Activated CD4-positive, alpha-beta T cell treated with anti-CD3 and anti-CD28 coated beads, Interleukin-2, Interleukin-6, amounts not matched to agents 100 ng/mL and 50 ng/mL, durations not matched to agents 16 hours and 8 hours (primary cell): ENCODE data around the gene CYS1.

Experiments
- DNase-seq: peaks from one replicate; pipeline ENCODE4 v3.0.0-alpha.2; 2020

The CYS1 gene

DNA sequence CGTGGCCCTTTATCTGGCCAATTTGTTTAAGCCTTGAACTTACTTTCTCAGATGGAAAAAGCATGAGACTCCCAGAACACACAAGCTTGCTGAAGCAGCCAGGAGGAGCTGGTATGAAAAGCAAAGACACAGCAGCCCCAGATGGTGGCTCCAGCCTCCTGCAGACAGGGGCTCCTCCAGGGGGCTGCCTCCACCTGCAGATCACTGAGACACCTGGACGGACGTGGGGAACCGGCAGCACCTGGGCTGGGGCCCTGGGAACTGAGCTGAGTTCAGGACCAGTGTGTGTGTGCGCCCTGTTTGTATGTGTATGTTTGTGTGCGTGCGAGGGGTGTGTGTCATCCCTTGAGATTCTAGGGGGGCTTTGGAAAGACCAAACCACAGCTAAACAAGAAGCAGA lies 8.6 kb downstream of the CYS1 start:
- DNase-seq: no peak

DNA sequence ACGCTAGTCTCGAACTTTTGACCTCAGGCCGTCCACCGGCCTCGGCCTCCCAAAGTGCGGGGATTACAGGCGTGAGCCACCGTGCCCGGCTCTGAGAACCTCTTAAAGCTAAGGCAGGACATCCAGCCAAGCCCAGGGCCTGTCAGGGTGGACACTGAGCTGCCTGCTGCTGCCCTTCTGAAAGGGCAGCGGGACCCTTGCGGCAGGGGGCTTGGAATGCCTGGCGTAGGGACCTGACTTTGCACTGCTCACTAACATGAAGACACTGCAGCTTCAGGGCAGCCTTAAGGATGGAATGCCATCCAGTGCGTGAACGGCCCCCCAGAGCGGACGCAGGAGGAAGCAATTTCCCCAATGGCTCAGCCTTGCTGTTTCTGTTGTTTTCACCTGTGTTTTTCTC lies 9.0 kb downstream of the CYS1 start:
- no peak for DNase-seq

DNA sequence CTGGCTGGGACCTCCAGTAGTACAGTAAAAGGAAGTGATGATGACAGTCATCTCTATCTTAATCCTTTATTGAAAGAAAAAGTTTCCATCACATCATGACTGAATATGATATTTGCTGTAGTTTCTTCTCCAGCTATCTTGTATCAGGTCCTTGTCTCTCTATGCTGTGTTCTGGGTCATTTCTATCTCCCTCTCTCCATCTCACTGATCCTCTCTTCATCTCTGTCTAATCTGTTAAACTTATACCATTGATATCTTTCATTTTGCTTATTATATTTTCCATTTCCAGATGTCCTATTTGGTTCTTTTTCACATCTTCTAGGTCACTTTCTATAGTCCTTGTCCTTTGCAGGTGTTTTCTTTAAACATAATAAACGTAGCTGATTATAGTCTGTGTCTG lies 12.3 kb downstream of the CYS1 start:
- DNase-seq: no peak

DNA sequence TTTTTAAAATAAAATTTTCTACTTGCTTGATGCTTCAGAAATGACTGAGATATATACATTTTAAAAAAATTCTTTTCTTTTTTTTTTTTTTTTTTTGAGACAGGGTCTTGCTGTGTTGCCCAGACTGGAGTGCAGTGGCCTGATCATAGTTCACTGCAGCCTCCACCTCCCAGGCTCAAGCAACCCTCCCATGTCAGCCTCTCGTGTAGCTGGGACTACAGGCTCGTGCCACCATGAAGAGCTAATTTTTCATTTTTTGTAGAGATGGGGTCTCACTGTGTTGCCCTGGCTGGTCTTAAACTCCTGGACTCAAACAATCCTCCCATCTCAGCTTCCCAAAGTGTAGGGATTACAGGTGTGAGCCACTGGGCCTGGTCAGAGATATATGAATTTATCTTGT lies 12.9 kb downstream of the CYS1 start:
- no peak for DNase-seq

DNA sequence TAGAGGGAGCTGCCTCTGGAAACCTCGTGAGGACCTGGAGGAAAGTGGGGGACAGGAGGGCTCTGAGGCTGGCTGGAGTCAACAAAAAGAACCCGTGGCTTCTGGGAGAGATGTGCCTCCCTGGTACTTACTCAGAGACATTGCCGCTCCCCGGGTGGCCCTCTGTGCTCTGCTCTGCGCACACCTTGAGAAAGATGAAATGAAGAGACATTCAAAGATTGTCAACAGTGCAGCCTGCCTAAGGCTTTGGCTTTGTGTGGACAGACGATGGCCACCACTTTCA lies 14.5 kb downstream of the CYS1 start:
- no peak for DNase-seq

DNA sequence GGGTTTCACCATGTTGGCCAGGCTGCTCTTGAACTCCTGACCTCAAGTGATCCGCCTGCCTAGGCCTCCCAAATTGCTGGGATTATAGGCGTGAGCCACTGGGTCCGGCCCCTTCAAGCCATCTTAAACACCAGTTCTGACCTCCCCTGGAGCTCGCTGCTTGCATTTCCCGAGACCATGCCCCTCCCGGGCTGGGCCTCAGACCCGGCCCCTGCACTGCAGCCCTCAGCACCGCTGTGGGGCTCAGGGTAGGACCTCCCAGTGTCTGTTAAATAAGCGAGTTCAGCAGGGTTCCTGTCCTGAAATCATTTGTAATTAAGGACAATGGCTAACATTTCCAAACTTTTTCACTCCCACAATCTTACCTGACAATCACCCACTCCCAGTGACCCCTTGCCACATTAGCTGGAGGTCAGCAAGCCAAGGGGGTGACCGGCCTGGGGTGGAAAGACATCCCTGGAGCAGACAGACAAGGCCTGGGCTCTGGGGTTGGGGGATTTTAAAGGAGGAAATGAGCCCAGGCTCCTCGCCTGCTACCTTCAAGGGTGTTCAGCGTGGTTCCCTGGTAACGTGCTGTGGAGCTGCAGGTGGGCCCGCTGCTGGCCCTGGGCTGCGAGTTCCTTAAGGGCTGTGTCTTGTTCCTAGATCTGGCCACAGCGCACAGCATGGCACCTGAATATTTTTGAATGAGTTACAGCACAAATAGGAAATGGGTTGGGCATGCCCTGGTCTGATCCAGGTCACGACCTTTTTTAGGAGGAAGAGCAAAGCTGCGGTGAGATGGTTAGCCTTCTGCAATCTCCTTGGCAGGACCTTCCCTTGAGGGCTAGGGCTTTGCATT lies 15.1 kb downstream of the CYS1 start:
- DNase-seq: no peak

DNA sequence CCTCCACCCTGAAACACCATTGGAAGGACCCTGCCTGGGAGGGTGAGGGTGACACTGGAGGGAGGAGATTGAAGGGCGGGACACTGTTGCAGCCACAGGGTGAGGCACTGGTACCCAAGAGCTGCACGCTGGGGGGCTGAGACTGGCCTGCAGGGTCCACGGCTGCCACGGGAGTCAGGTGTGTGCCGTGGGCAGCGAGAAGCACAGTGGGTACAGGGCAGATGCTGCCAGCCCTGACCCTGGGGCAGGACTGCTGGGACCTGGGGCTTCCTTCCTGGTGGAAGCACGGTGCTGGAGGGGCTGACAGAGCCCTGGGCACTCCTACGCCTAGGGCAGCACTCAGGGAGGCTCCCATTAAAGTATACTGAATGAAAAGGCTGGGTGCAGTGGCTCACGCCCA lies 16.6 kb downstream of the CYS1 start:
- no peak for DNase-seq

DNA sequence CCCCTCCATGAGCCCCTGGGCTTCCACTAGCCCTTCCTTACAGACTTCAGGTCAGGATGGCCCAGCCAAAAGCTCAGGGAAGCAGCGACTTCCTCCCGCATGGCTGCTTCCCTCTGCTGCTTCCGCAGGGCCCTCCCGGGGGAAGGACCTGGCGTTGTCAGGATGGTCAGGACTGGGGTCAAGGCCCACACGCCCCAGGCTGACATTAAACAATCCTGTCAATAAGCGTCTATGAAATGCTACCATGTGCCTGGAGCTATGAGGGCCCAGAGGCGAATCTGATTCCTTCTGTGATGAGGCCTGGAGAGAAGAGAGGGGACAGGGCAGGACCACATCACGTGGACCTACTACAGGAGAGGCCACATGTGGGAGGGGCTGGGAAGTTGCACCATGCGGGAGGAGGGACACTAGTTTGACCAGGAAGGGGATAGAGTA lies 17.3 kb downstream of the CYS1 start:
- no peak for DNase-seq

DNA sequence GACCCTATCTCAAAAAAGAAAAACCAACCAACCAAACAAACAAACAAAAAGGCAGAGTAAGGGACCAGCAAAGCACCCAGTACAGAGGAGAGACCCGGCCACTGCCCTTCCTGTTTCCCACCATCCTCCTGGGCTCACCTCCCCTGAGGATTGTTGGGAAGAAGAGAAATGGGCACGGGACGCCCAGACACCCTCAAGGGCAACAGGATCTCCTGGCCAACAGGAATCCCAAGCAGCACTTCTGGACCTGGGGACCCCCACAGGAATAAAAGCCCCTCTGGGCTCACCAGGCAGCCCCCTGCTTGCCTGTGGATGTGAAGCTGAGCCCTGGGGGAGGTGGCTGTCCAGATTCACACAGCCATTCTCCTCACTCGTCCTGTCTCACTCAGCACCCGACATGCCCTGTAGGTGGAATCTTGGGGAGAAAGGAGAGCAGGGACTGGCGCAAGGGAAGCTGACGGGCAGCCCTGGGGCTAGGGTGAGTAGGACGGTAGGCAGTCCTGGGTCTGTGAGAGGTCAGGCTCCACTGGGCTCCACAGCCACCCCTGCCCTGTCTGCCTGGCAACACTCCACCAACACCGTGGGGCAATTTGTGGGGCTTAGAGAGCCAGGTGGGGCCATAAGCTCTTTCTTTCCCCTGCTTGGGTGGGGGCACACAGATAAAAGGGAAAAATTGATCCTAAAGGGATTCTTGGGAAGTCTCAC lies 18.8 kb downstream of the CYS1 start:
- DNase-seq: no peak

DNA sequence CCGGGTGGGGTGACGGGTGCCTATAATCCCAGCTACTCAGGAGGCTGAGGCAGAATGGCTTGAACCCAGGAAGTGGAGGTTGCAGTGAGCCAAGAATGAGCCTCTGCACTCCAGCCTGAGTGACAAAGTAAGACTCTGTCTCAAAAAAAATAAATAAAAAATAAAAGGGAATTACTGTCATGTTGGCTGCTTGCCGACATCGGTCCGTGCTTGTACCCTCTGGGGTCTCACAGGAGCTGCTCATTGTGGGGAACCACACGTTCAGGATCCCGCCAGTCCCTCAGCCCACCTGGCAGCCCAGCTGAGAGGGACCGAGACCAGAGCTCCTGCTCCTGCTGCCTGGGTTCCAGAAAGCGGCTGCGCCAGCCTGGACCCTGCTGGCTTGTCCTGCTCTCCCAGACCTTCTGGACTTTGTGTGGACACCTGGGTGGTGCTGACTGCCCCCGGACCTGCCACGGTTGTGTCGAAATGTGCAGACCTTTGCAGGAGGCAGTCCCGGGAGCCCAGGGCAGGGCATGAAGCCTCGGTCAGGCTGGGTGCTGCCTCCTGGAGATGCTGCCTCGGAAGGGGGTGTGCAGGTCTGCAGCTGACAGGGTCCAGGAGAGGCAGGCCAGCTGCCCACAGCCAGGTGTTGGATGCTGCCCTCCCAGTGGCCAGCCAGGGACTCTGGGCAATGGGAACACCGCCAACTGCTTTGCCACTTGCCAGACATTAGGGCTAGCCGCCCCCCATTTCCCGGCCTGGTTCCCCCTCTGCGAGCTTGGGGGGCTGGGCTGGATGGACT lies 20.5 kb downstream of the CYS1 start:
- no peak for DNase-seq

DNA sequence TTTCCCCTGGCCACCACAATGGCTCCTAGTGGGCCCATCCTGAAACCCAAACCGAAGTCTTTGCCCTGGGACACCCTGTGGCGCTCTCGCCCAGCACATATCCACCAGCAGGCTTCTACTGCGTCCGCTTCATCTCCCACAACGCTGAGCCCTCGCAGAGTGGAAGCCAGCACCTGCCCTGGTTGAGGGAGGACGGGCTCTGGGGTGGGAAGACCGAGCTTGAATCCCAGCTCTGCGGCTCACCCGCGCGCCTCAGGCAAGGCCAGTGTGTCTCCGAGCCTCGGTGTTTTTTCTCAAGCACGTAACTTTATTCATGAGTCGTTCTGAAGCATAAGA lies 21.2 kb downstream of the CYS1 start:
- no peak for DNase-seq

DNA sequence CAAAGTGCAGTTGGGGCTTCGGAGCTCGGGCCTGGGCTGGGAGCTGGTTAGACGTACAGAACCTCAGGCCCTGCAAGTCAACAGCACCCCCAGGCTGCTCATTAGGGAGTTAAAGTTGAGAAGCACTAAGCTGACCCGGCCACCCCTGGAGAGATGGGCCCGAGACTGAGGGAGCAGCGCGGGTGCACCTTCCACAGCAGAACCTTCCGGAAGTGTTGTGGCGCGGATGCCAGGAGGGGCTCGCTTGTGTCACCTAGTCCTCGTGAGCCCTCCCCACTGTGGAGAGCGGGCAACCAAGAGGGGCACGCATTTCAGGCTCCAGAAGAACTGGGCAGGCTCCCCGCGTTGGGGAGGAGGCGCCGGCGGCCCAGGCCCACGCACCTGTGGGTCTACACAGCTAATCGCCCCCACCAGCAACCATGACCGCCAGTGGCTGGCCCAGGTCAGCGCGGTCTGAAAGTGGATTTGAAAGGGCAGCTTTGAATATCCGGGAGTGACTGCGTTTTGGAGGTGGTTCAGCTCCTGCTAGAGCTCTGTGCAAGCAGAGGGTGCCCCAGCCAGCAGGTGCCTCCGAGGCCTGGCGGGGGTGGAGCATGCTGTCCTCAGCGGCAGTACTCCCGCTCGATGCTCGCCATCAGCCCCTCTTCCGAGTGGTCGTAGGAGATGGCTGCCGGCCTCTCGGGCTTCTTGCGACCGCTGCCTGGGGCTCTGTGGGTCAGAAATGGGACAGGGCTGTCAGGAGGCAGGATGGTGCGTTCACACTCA lies 21.8 kb downstream of the CYS1 start:
- no peak for DNase-seq

DNA sequence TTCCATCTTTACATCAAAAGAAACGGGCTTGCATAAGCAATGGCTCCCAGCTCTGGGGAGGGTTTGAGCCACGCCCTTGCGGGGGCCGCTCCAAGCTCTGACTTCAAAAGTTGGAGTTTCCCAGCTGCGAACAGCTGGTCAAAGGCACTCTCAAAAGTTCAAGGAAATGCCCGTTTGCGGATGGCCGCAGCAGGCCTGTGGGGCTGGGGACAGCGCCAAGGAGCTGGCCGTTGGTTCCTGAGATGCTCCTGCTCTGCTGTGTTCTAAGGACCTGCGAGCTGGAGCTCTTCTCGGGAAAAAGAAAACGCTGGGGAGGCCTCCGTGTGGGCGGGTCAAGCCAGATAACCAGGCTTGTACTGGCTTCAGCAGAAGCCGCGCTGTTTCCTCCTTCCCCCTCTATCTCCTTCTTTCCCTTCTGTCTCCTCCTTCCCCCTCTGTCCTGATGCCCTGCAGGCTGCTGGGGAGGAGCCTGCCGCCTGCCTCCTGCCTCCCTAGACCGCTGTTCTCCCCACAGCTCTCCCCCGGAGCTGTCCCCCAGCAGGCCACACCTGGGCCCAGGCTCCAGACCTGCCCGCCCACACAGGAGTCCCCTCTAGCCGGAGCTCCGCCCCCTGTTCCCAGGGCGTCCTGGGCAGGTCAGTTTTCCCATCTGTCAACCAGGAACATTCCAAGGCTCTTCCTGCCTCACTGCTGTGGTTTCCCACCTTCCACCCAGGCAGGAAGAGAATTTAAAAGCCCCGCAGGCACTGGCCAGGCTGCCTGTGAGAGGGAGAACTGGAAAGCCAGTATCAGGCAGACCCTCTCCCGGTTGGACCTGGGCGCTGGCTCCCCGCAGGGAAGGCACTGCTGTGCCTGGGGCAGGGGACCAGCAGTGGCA lies 22.7 kb downstream of the CYS1 start:
- no peak for DNase-seq

DNA sequence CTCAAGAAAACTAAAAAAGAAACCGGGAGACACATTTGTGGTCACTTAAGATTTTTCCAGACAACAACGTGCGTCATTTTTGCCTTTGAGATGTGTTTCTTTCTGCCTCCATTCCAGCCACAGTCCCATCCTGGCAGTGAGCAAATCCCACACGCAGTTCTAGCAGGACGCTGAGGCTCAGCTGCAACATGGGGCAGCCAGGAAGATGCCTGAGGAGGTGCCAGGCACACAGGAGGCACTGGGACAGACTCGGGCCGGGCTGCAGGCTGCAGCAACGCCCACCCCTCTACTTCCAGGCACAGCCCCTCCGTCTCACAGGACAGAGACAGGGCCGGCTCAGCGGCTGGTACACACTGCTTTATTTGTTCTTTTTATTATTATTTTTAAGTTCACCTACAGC lies 23.8 kb downstream of the CYS1 start:
- DNase-seq: no peak

DNA sequence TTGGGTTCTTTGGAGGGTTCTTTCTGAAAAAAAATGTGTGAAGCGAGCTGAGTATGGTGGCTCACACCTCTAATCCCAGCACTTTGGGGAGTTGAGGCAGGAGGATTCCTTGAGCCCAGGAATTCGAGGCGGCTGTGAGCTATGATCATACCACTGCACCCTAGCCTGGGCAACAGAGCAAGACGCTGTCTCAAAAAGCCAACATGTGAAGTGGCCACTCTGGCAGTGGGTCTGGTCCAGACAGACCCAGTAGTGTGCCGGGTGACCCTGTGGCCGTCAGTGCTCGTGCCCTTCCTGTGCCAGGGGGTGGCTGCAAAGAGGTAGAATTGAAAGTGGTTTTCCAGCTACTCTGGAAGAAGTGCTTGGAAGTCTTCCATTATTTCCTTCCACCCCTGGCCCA lies 25.2 kb downstream of the CYS1 start:
- DNase-seq: no peak

DNA sequence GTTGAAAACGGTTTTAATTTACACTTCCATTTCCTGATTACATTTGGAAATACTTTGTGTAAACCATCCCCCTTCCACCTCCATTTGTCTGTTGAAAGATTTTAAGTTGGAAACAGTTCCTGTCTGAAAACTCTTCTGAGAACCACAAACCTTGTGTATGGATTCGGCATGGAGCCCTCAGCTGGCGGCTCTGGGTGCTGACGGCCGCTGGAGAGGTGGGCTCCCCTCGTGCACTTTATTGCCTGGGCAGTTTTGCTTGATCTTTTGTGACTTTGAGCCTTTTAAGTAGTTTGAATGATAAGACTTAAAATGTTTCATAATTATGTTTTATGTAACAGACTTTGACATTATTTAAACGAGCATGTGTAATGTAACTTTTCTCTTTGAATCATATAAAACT lies 25.8 kb downstream of the CYS1 start:
- no peak for DNase-seq

DNA sequence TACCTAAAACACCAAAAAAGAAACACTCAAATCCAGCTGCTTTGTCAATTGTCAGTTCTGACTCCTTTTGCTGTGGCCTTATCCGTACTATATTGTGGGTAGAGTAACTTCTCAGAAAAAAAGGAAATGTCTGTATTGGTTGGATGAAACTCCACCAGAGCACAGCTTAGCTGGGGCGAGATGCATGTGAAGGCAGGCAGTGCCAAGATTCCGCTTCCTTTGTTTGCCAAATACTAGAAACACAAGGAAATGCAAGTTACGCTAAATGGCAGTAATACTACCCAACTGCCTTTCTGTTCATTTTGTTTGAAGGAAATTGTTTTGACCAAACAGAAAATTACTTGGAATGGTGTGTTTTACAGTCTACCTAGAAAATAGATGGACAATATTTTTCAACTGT lies 26.9 kb downstream of the CYS1 start:
- no peak for DNase-seq

DNA sequence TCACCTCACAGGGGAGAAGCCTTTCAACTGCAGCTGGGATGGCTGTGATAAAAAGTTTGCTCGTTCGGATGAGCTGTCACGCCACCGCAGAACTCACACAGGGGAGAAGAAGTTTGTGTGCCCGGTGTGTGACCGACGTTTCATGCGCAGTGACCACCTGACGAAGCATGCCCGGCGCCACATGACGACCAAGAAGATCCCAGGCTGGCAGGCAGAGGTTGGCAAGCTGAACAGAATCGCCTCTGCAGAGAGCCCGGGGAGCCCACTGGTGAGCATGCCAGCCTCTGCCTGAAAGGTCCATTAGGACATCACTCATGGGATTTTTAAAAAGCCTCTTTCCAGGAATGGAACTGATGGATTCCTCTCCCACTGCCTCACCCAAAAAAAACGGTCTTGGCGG lies 28.0 kb downstream of the CYS1 start:
- no peak for DNase-seq

DNA sequence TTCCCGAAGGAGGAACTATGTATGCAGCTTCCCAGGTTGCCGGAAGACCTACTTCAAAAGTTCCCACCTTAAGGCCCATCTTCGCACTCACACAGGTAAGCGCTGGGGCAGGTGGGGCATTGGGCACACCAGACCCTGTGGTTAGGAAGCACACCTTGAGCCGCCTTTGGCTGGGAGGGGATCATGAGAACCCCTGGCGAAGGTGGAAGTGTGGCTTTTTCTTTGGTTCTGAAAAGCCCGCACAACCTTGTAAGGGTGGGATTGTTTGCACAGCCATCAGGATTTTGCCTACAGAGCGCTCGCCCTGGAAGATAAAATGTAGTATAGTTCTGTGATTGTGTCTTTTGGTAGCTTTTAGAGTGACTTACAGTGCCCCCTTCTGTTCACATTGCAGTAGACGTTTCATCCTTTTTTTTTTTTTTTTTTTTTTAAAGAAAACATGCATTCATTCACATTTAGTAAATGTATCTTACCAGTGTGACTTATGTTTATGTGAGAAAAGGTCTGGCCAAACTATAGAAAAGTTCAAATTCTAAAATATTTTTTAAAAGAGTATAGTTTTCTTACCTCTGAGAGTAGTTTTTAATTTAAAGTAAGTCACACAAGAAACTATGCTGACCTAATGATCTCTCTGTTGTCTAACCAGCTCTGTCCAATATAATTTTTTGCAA lies 31.6 kb downstream of the CYS1 start:
- peak; percentile 57 for DNase-seq

DNA sequence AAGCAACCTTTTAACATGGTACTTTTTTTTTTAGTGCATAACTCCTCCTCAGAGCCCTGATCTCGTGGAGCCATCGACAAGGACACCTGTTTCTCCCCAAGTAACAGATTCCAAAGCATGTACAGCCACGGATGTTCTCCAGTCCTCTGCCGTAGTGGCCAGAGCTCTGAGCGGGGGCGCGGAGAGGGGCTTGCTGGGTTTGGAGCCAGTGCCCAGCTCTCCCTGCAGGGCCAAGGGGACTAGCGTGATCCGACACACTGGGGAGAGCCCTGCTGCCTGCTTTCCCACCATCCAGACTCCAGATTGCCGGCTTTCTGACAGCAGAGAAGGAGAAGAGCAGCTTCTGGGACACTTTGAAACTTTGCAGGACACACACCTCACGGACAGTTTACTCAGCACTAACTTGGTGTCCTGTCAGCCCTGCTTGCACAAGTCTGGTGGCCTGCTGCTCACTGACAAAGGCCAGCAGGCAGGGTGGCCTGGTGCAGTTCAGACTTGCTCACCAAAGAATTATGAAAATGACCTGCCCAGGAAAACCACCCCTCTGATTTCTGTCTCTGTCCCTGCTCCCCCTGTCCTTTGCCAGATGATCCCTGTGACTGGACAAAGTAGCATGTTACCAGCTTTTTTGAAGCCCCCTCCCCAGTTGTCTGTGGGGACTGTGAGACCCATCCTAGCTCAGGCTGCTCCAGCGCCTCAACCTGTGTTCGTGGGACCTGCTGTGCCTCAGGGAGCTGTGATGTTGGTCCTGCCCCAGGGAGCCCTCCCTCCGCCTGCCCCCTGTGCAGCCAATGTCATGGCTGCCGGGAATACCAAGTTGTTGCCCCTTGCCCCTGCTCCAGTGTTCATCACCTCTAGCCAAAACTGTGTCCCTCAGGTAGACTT lies 32.4 kb downstream of the CYS1 start:
- DNase-seq: no peak

DNA sequence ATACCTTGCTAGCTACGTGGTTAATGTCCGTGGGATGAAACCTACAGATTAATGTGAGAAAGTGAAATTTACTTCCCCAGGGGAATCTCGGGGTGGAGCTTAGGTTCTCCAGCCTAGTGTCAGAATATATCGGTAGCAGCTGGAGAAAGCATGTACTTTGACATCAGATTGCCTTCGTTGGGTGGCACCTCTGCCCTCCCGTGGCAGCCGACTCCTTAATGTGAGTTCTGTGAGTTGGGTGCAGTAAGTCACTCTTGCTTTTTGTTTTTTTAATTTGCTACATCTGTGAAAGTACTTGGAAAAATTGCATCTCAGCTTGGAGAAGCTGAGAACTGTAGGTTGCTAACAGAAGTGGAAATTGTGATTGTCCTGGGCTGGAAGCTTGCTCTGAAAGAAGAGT lies 33.3 kb downstream of the CYS1 start:
- no peak for DNase-seq
